Choroid plexus epithelial cell (primary cell): ENCODE measurements around the gene PTPN14.

ENCODE experiments used
- DNase-seq: peaks from one replicate; pipeline ENCODE4 v3.0.0-alpha.2; 2010; ENCODE audit warnings: low read depth
- H3K4me3 ChIP-seq: 2 replicates; pipeline ENCODE4 v1.5.1; 2011; ENCODE audit warnings: low read depth, mild to moderate bottlenecking, control low read depth, low read length, moderate library complexity
- TF ChIP-seq, protein P1 (sequence below): conservative IDR thresholded peaks from 2 replicates; pipeline ENCODE4 v1.5.1; 2011; ENCODE audit warnings: low read depth, mild to moderate bottlenecking, control low read depth, inconsistent platforms, low read length, moderate library complexity

The PTPN14 gene

GRCh38 chr1:214541693-214542092, 9.7 kb downstream of the PTPN14 start:
- TF ChIP-seq, protein P1, sequence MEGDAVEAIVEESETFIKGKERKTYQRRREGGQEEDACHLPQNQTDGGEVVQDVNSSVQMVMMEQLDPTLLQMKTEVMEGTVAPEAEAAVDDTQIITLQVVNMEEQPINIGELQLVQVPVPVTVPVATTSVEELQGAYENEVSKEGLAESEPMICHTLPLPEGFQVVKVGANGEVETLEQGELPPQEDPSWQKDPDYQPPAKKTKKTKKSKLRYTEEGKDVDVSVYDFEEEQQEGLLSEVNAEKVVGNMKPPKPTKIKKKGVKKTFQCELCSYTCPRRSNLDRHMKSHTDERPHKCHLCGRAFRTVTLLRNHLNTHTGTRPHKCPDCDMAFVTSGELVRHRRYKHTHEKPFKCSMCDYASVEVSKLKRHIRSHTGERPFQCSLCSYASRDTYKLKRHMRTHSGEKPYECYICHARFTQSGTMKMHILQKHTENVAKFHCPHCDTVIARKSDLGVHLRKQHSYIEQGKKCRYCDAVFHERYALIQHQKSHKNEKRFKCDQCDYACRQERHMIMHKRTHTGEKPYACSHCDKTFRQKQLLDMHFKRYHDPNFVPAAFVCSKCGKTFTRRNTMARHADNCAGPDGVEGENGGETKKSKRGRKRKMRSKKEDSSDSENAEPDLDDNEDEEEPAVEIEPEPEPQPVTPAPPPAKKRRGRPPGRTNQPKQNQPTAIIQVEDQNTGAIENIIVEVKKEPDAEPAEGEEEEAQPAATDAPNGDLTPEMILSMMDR: no peak
- no peak overlapping the region for H3K4me3 ChIP-seq
- no peak for DNase-seq

DNA sequence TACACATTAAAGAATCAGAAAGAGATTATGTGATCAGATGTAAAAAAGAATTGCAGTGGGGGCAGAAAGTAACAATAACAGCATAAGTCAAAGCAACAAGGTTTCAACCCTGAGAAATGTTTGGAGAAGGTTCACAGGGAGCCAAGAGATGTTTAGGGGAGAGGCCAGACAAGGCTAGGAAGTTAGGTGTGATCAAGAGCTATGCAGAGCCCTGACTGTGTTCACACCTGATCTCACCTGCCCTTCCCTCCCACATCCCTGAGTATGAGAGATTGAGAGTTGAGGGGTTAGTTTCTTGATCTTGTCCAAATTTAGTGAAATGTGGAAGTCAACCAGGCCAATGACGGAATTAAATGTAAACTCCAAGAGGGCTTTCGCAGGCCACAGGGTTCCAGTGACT, 10.2 kb downstream of the PTPN14 start:
- TF ChIP-seq, protein P1: no peak
- DNase-seq: no peak
- no peak overlapping the region for H3K4me3 ChIP-seq

GRCh38 chr1:214540324-214540723, 11.1 kb downstream of the PTPN14 start:
- TF ChIP-seq, protein P1: no peak
- no peak overlapping the region for H3K4me3 ChIP-seq
- no peak for DNase-seq

DNA sequence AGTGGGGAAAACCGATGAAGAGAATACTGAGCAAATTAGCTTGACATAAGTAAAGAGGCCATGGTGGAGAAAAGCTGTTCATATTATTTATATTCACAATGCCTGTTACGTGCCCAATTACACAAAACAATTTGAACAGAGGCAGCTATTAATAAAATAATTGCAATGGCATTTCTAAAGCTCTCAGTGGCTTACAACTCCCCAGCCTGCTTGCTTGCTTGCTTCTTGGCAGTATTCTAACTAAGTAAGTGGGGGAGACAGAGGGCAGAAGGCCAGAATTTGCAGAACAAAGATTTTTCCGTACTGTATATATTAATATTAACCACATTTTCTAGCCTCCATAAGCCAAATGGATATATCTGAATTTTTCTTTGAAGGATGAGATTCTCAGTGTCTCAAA, 12.9 kb downstream of the PTPN14 start:
- no peak overlapping the region for H3K4me3 ChIP-seq
- TF ChIP-seq, protein P1: no peak
- no peak for DNase-seq

DNA sequence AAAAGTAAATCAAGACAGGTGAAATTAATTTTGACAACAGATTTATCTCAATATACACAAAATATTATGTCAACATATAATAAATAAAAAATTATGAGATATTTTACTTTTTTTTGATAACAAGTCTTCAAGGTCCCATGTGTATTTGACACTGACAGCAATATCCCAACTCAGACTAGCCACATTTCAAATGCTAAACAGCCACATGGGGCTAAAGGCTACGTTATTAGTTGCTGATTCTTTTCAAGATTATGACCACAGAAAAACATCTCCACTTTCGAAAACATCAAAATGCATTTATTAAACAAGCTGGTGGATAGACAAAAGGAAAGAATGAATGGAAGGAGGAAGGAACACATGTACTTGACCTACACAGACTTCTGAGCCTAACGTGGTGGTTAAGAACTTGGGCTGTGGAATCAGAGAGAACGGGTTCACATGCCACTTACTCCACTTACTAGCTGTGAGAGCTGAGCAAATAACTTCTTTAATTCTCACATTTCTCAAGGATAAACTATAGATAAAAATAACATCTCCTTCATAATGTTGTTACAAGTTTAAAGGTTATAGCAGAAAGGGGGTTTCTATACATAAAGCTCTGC, 13.4 kb downstream of the PTPN14 start:
- no peak for DNase-seq
- H3K4me3 ChIP-seq: no peak overlapping the region
- TF ChIP-seq, protein P1: no peak

GRCh38 chr1:214537219-214537618, 14.2 kb downstream of the PTPN14 start:
- TF ChIP-seq, protein P1: no peak
- H3K4me3 ChIP-seq: no peak overlapping the region
- peak; percentile 51 for DNase-seq

DNA sequence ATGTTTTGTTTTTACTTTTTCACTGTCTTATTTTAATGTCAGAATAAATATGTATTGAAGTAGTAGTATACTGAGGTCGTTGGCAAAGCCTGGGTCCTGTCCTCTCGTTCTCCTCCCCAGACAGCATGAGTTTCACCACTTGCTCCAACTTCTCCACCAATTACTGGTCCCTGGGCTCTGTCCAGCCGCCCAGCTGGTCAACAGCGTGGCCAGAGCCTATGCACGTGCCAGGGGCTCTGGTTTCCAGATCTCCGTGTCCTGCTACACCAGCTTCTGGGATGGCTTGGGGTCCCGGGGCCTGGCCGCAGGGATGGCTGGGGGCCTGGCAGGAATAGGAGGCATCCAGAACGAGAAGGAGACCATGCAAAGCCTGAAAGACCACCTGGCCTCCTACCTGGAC, 19.3 kb downstream of the PTPN14 start:
- H3K4me3 ChIP-seq: no peak overlapping the region
- TF ChIP-seq, protein P1: no peak
- no peak for DNase-seq
